Activated T-helper 1 cell treated with anti-CD3 and anti-CD28 coated beads, Interleukin-12 subunit alpha, Interleukin-12 subunit beta, Interleukin-2, Interleukin-4 antibody, amounts not matched to agents 30 ng/mL and 10 ng/mL and 1 ng/mL, durations not matched to agents 14 hours and 24 hours and 36 hours (primary cell): ENCODE results near the gene GLUD1. TPM values are rescaled to one million over a fixed set of nuclear protein-coding genes. Genes with fewer than 3 reads are reported as not detected.
"Not testable (repeated sequence)": the region's sequence is repeated elsewhere in the genome, so short reads cannot be mapped to it uniquely, and the experiment has no call there.

Experiments used
- DNase-seq: peaks from one replicate; pipeline ENCODE4 v3.0.0; 2021; ENCODE audit warnings: low spot score
- H3K27ac Mint-ChIP-seq: one replicate; pipeline ENCODE4 v1.8.0; 2021; ENCODE audit warnings: mild to moderate bottlenecking, mixed read lengths
- H3K27me3 Mint-ChIP-seq: one replicate; pipeline ENCODE4 v1.8.0; 2022; ENCODE audit warnings: mild to moderate bottlenecking, moderate library complexity, mixed read lengths; ENCODE audit not compliant: insufficient read depth
- H3K36me3 Mint-ChIP-seq: one replicate; pipeline ENCODE4 v1.8.0; 2021; ENCODE audit warnings: low read depth, mixed read lengths
- H3K4me1 Mint-ChIP-seq: one replicate; pipeline ENCODE4 v1.8.0; 2021; ENCODE audit warnings: low read depth, mixed read lengths
- H3K4me3 Mint-ChIP-seq: one replicate; pipeline ENCODE4 v1.8.0; 2021; ENCODE audit warnings: mild to moderate bottlenecking, moderate library complexity, mixed read lengths
- H3K9me3 Mint-ChIP-seq: one replicate; pipeline ENCODE4 v1.8.0; 2021; ENCODE audit warnings: mixed read lengths
- intact Hi-C: fragments of 100-400 bp; cut with micrococcal nuclease; formaldehyde crosslinking; loops from one replicate; pipeline ENCODE4 v1.15.1; 2024
- total RNA-seq: library from RNA; stranded (reverse); gene quantifications from 2 replicates; pipeline ENCODE4 v1.2.3, GENCODE V29; 2022

GLUD1 gene
- 116 and 125 TPM in 2 replicates for total RNA-seq

- Mint-ChIP-seq H3K27ac (peak within 1 kb of the TSS; percentile 95), H3K4me1 (peaks cover 45% of the 10 kb centered on the region), H3K4me3 (peak within 1 kb of the TSS; percentile 98), H3K27me3 (no peaks in the 10 kb centered on the region), H3K36me3 (peaks cover 28% of the 10 kb centered on the region), H3K9me3 (no peaks in the 10 kb centered on the region)
- peak; percentile 91 for DNase-seq
- intact Hi-C loops: loop anchor here (1.0 to 10.0 kb wide), 9 partner anchors 123 to 1896 kb away; partner anchors contain the start of genes BMPR1A, FAS and MINPP1
These were observed at the start of gene GLUD1, which contains the start of gene SHLD2 for GRCh38 chr10:87094373-87095235. TSS of gene GLUD1 (minus strand) at chr10:87094843. CDS start at chr10:87094769, 74 bp downstream. TSS of gene SHLD2 (plus strand) at chr10:87095206. CDS start at chr10:87151355, 56,149 bp downstream.

DNA sequence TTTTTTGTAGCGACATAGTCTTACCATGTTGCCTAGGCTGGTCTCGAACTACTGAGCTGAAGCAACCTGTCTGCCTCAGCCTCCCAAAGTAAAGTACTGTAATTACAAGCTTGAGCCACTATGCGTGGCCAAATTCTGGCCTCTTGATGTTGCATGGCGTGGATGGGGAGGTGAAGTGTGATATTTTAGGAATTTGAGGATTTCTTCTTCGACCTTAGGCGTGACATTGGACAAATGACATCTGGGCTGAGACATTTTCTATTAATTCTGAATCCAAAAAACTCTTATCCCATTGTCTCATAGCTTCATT lies 48.4 kb upstream of the GLUD1 start:
- H3K36me3 Mint-ChIP-seq, intact Hi-C loops, DNase-seq, H3K27me3 Mint-ChIP-seq, H3K9me3 Mint-ChIP-seq, H3K27ac Mint-ChIP-seq, H3K4me3 Mint-ChIP-seq, H3K4me1 Mint-ChIP-seq: not testable (repeated sequence)

- H3K27me3 Mint-ChIP-seq, H3K36me3 Mint-ChIP-seq, H3K4me1 Mint-ChIP-seq, H3K4me3 Mint-ChIP-seq, H3K9me3 Mint-ChIP-seq, DNase-seq, H3K27ac Mint-ChIP-seq, intact Hi-C loops: not testable (repeated sequence)
These were observed 47.8 kb upstream of the GLUD1 start for GRCh38 chr10:87142230-87143108.

DNA sequence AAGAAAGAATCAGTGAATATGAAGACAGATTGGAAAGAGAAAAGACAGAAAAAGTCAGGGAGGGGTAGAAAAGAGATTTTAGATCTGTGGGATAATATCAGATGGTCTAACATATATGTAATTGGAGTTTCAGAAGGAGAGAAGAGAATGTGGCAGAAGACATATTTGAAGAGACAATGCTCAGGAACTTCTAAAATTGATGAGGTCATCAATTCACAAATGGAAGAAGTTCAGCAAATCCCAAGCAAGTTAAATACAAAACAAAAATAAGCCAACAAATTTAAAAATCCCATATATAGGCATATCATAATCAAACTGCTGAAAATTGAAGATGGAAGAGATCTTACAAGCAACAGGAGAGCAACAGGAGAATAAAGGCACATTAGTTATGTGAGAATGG lies 42.8 kb upstream of the GLUD1 start:
- H3K27ac Mint-ChIP-seq, H3K4me3 Mint-ChIP-seq, H3K27me3 Mint-ChIP-seq, DNase-seq, H3K9me3 Mint-ChIP-seq, H3K4me1 Mint-ChIP-seq, intact Hi-C loops: not testable (repeated sequence)
- H3K36me3 Mint-ChIP-seq: peaks cover 22% of the 10 kb centered on the region

GRCh38 chr10:87134440-87134839 lies 39.8 kb upstream of the GLUD1 start:
- H3K27me3 Mint-ChIP-seq, H3K27ac Mint-ChIP-seq, H3K4me1 Mint-ChIP-seq, intact Hi-C loops, H3K4me3 Mint-ChIP-seq, DNase-seq, H3K9me3 Mint-ChIP-seq: not testable (repeated sequence)
- H3K36me3 Mint-ChIP-seq: peaks cover 22% of the 10 kb centered on the region

- H3K9me3 Mint-ChIP-seq, H3K27me3 Mint-ChIP-seq, H3K4me3 Mint-ChIP-seq, intact Hi-C loops, H3K4me1 Mint-ChIP-seq, H3K27ac Mint-ChIP-seq, DNase-seq: not testable (repeated sequence)
- peaks cover 22% of the 10 kb centered on the region for H3K36me3 Mint-ChIP-seq
These were observed 39.3 kb upstream of the GLUD1 start for GRCh38 chr10:87133936-87134335.

DNA sequence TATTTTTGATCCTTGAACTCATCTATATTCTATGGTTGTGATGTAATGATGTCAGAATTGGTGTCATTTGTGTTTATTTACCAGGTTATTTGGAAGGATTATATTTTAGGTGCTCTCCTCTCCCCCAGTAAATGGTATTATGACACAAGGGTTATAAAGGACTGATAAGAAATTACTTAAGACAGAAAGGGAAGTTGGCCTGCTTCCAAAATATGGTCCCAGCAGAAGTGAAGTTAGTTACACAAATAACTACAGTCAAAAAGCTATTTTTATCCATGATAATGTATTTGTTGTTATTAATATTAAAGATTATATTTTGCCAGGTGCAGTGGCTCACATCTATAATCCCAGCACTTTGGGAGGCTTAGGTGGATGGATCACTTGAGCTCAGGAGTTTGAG lies 37.5 kb upstream of the GLUD1 start:
- H3K4me3 Mint-ChIP-seq, H3K27me3 Mint-ChIP-seq, H3K27ac Mint-ChIP-seq, DNase-seq, H3K4me1 Mint-ChIP-seq, intact Hi-C loops, H3K9me3 Mint-ChIP-seq: not testable (repeated sequence)
- H3K36me3 Mint-ChIP-seq: peaks cover 16% of the 10 kb centered on the region

DNA sequence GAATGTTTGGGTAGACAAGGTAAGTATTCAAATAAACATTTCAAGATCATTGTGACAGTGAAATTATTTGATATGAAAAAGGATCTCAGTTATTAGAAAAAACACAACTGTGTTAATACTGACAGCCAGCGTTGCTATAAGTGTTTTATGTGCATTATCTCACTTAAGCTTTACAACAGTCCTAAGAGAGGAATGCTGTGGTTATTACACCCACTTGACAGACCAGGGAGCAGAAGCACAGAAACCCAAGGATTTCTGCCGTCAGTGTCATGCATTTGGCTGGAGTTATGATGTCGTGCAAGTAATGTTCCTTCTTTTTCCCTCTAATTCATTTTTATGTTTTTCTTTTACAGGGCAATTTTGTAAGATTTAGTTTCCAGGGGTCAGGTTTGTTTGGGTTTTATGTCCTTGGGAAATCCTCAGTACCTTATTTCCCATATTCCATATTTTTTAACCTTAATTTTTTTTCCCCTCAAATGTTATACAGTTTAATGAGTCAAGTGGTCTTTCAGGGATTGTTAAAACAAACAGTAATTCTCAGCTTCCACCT lies 33.0 kb upstream of the GLUD1 start:
- H3K4me3 Mint-ChIP-seq, H3K9me3 Mint-ChIP-seq, DNase-seq, H3K4me1 Mint-ChIP-seq, intact Hi-C loops, H3K27me3 Mint-ChIP-seq, H3K27ac Mint-ChIP-seq, H3K36me3 Mint-ChIP-seq: not testable (repeated sequence)

DNA sequence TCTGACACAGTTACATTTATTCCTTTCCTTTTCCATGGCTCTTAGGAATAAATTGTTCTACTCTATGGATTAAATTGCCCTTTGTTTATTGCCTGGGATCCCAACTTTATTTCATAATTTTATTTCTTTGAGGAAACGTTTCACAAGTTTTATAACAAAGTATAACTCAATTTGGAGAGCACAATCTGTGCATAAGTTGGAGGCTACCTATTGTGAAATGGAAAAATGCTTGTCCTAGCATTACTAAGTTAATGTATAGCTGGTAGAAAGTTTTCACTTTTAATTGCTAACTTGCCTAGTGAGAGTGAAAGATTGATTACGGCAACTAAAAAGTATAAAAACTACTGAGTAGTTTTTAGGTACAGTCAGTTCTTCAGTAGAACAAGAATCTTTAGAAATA lies 32.4 kb upstream of the GLUD1 start:
- H3K9me3 Mint-ChIP-seq, H3K27me3 Mint-ChIP-seq, H3K27ac Mint-ChIP-seq, H3K4me3 Mint-ChIP-seq, DNase-seq, intact Hi-C loops, H3K4me1 Mint-ChIP-seq, H3K36me3 Mint-ChIP-seq: not testable (repeated sequence)

GRCh38 chr10:87123351-87123750 lies 28.7 kb upstream of the GLUD1 start:
- intact Hi-C loops, H3K27ac Mint-ChIP-seq, H3K27me3 Mint-ChIP-seq, DNase-seq, H3K4me3 Mint-ChIP-seq, H3K4me1 Mint-ChIP-seq, H3K36me3 Mint-ChIP-seq, H3K9me3 Mint-ChIP-seq: not testable (repeated sequence)

DNA sequence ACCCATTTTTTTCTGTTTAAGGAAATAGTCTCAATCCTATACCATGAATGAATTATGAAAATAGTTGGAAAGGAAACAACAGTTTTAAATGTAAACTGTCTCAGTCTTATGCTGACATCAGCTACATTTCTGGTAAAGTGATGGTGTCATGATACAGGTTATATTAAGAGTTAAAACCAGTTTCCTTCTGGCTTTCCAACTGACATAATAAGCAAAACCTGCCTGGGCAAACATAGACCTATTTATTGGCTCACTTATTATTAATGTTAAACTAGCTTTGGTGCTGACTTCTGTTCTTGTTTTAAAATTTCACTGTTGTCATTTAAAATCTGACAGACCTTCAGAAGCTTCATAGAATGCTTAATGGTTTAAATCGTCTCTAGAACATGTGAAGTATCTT lies 24.4 kb upstream of the GLUD1 start:
- peaks cover 13% of the 10 kb centered on the region for H3K36me3 Mint-ChIP-seq
- DNase-seq, H3K27me3 Mint-ChIP-seq, H3K9me3 Mint-ChIP-seq, H3K4me3 Mint-ChIP-seq, H3K27ac Mint-ChIP-seq, intact Hi-C loops, H3K4me1 Mint-ChIP-seq: not testable (repeated sequence)

DNA sequence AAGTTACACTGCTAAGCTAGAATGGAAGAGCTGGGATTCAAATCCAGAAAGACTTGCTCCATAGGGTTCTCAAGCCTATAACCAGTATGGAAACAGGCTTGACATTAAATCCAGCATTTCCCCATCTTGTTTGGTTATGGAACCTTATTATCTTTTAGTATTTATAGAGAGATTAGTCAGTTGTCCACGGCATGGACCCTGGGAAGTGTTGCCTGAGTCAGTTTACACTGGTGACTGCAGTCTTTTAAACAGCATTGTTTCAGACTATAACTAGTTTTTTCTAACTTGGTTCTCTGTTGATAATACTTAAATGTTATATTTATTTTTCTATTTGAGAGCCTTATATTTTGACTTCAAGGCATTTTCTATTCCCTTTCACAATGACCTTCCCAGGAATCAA lies 23.5 kb upstream of the GLUD1 start:
- H3K4me3 Mint-ChIP-seq, H3K27ac Mint-ChIP-seq, H3K27me3 Mint-ChIP-seq, H3K36me3 Mint-ChIP-seq, H3K4me1 Mint-ChIP-seq, DNase-seq, H3K9me3 Mint-ChIP-seq, intact Hi-C loops: not testable (repeated sequence)
